ENCODE results near the gene PIP5K1A.

The PIP5K1A gene

DNA sequence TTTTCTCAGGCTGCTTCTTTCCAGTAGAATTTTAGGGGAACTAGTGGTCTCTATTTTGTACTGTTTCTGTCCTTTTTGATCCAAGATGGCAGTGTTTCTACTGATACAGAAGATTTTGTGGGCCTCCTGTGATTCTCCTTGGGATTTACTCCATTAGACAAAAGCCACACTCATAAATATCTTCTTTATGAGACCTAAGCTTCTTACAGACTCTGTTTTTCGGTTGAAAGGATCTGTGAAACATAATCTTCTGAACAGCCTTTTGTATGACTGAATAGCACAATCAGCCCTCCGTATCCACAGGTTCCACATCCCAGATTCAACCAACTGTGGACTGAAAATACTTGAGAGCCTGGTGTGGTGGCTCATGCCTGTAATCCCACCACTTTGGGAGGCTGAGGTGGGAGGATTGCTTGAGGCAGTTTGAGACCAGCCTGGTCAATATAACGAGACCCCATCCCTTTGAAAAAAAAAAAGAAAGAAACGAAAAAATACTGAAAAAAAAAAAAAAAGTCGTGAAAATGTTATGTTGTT is 45.4 kb downstream of the PIP5K1A start:
- H3K14ac ChIP-seq (ENCODE audit: low read length in 2 of 2): no peak overlapping the region
- no peak overlapping the region for H2BK12ac ChIP-seq (ENCODE audit: low read length in 2 of 2)
- H2AK5ac ChIP-seq (ENCODE audit: low read length, severe bottlenecking): no peak overlapping the region
- H3K23ac ChIP-seq (ENCODE audit: low read length in 2 of 2): no peak overlapping the region
- no peak overlapping the region for H2BK120ac ChIP-seq (ENCODE audit: low read depth, low read length)
- H2BK5ac ChIP-seq (ENCODE audit: low read depth, low read length, poor library complexity, severe bottlenecking): no peak overlapping the region
- H3K36me3 ChIP-seq (ENCODE audit: control insufficient read depth in 1 of 2, insufficient read depth in 2 of 2, low read depth in 1 of 2, low read length in 2 of 2): peaks cover 70 to 97% of the 10 kb centered on the region in 2 experiments
- H3K4me1 ChIP-seq (ENCODE audit: control insufficient read depth, insufficient read depth, low read depth, low read length): no peaks in the 10 kb centered on the region
- no peak overlapping the region for H3K4me3 ChIP-seq (ENCODE audit: insufficient read depth in 1 of 2, low read depth in 1 of 2, low read length in 2 of 2)
- H3K9me3 ChIP-seq (ENCODE audit: control insufficient read depth, low read length): no peaks in the 10 kb centered on the region
- H3K18ac ChIP-seq (ENCODE audit: low read depth in 1 of 2, low read length in 2 of 2): no peak overlapping the region
- H3K4ac ChIP-seq (ENCODE audit: low read depth in 1 of 2, low read length in 2 of 2): no peak overlapping the region
- H3K79me1 ChIP-seq (replicated peaks; ENCODE audit: low read length, poor library complexity, severe bottlenecking): peaks cover 35% of the 10 kb centered on the region
- no peak overlapping the region for H3K27ac ChIP-seq (ENCODE audit: low read length, poor library complexity, severe bottlenecking)
- no peak overlapping the region for H3K4me2 ChIP-seq (ENCODE audit: low read length, poor library complexity, severe bottlenecking)
- H4K91ac ChIP-seq (ENCODE audit: low read length): no peak overlapping the region
- 100% methylated on average over 2 of the region's 5 CpGs for WGBS
- no peak overlapping the region for H3K9ac ChIP-seq (ENCODE audit: low read length)
- no peak overlapping the region for H2BK15ac ChIP-seq (ENCODE audit: low read depth, poor library complexity, severe bottlenecking)
- no peak overlapping the region for H4K8ac ChIP-seq (ENCODE audit: low read length)
- H2AFZ ChIP-seq (ENCODE audit: low read depth, low read length): no peak overlapping the region
- DNase-seq: no peak
- no peaks in the 10 kb centered on the region for H3K27me3 ChIP-seq (ENCODE audit: control insufficient read depth in 1 of 2, insufficient read depth in 1 of 2, low read length in 2 of 2)

DNA sequence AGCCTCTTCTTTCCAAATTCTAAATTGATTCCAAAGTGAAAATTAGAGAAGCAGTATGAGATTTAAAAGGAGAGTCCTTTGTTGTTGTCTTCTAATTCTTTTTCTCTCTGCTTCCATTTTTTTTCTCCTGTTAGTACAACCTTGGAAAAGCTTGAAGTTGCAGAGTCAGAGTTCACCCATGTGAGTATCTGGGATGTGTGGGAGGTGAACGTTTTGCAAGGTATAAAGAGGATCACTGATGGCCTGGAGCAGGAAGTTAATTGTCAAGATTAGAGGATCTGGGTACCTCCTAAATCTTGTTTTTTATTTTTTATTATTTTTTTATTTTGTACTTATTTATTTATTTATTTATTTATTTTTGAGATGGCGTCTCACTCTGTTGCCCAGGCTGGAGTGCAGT is 48.4 kb downstream of the PIP5K1A start:
- Histone ChIP-seq H3K36me3 (ENCODE audit: control insufficient read depth in 1 of 2, insufficient read depth in 2 of 2, low read depth in 1 of 2, low read length in 2 of 2) (peaks cover 58 to 87% of the 10 kb centered on the region in 2 experiments), H3K14ac (ENCODE audit: low read length in 2 of 2) (no peak overlapping the region), H3K27me3 (ENCODE audit: control insufficient read depth in 1 of 2, insufficient read depth in 1 of 2, low read length in 2 of 2) (no peaks in the 10 kb centered on the region), H4K8ac (ENCODE audit: low read length) (no peak overlapping the region), H3K23ac (ENCODE audit: low read length in 2 of 2) (no peak overlapping the region), H3K9me3 (ENCODE audit: control insufficient read depth, low read length) (no peaks in the 10 kb centered on the region), H3K4me3 (ENCODE audit: insufficient read depth in 1 of 2, low read depth in 1 of 2, low read length in 2 of 2) (no peak overlapping the region), H2BK12ac (ENCODE audit: low read length in 2 of 2) (no peak overlapping the region), H3K9ac (ENCODE audit: low read length) (no peak overlapping the region), H3K18ac (ENCODE audit: low read depth in 1 of 2, low read length in 2 of 2) (no peak overlapping the region), H3K4me2 (ENCODE audit: low read length, poor library complexity, severe bottlenecking) (no peak overlapping the region), H3K4ac (ENCODE audit: low read depth in 1 of 2, low read length in 2 of 2) (no peak overlapping the region), H2BK5ac (ENCODE audit: low read depth, low read length, poor library complexity, severe bottlenecking) (no peak overlapping the region), H2AK5ac (ENCODE audit: low read length, severe bottlenecking) (no peak overlapping the region), H2BK120ac (ENCODE audit: low read depth, low read length) (no peak overlapping the region), H3K79me1 (replicated peaks; ENCODE audit: low read length, poor library complexity, severe bottlenecking) (peaks cover 32% of the 10 kb centered on the region), H3K4me1 (ENCODE audit: control insufficient read depth, insufficient read depth, low read depth, low read length) (no peaks in the 10 kb centered on the region), H2BK15ac (ENCODE audit: low read depth, poor library complexity, severe bottlenecking) (no peak overlapping the region), H4K91ac (ENCODE audit: low read length) (no peak overlapping the region), H3K27ac (ENCODE audit: low read length, poor library complexity, severe bottlenecking) (no peak overlapping the region), H2AFZ (ENCODE audit: low read depth, low read length) (no peak overlapping the region)
- DNase-seq: no peak
- 90% methylated on average over 2 of the region's 2 CpGs for WGBS

DNA sequence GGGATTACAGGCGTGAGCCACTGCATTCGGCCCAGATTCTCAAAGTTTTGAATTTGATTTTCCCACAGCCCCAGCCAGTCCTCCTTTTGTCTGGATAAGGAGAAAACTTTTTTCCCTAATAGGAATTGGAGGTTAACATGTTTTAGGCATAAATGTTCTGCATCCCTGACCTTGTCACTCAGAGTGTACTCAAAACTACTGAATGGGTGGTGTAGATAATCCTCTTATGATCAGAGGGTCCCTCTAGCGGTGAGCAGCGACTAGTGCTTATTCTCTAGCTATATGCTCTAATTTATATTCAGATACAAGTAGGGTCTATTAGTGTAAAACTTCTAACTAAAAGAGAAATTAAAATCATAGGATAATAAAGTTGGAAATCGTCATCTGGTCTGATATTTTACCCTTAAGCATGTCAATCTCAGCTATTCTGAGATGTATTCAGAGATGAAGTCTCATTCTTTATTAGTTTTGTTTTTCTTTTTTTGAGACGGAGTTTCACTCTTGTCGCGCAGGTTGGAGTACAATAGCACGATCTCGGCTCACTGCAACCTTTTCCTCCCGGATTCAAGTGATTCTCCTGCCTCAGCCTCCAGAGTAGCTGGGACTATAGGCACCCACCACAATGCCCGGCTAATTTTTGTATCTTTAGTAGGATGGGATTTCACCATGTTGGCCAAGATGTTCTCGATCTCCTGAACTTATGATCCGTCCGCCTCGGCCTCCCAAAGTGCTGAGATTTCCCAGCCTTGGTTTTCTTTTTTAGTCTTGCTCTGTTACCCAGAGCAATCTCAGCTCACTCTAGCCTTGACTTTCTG is 53.5 kb downstream of the PIP5K1A start:
- Histone ChIP-seq H3K79me1 (replicated peaks; ENCODE audit: low read length, poor library complexity, severe bottlenecking) (peaks cover 13% of the 10 kb centered on the region), H2BK5ac (ENCODE audit: low read depth, low read length, poor library complexity, severe bottlenecking) (no peak overlapping the region), H4K8ac (ENCODE audit: low read length) (no peak overlapping the region), H3K18ac (ENCODE audit: low read depth in 1 of 2, low read length in 2 of 2) (no peak overlapping the region), H2BK12ac (ENCODE audit: low read length in 2 of 2) (no peak overlapping the region), H3K23ac (ENCODE audit: low read length in 2 of 2) (no peak overlapping the region), H3K27me3 (ENCODE audit: control insufficient read depth in 1 of 2, insufficient read depth in 1 of 2, low read length in 2 of 2) (no peaks in the 10 kb centered on the region), H3K36me3 (ENCODE audit: control insufficient read depth in 1 of 2, insufficient read depth in 2 of 2, low read depth in 1 of 2, low read length in 2 of 2) (peaks cover 35 to 36% of the 10 kb centered on the region in 2 experiments), H3K4me1 (ENCODE audit: control insufficient read depth, insufficient read depth, low read depth, low read length) (peaks cover 3% of the 10 kb centered on the region), H4K91ac (ENCODE audit: low read length) (no peak overlapping the region), H2AK5ac (ENCODE audit: low read length, severe bottlenecking) (peak overlapping the region; percentile 35), H2AFZ (ENCODE audit: low read depth, low read length) (no peak overlapping the region), H3K14ac (ENCODE audit: low read length in 2 of 2) (no peak overlapping the region), H3K4me3 (ENCODE audit: insufficient read depth in 1 of 2, low read depth in 1 of 2, low read length in 2 of 2) (no peak overlapping the region), H3K4me2 (ENCODE audit: low read length, poor library complexity, severe bottlenecking) (no peak overlapping the region), H2BK120ac (ENCODE audit: low read depth, low read length) (no peak overlapping the region), H3K4ac (ENCODE audit: low read depth in 1 of 2, low read length in 2 of 2) (no peak overlapping the region), H3K9ac (ENCODE audit: low read length) (no peak overlapping the region), H3K27ac (ENCODE audit: low read length, poor library complexity, severe bottlenecking) (no peak overlapping the region), H2BK15ac (ENCODE audit: low read depth, poor library complexity, severe bottlenecking) (no peak overlapping the region), H3K9me3 (ENCODE audit: control insufficient read depth, low read length) (no peaks in the 10 kb centered on the region)
- DNase-seq: peak; percentile 84
- WGBS: 87% methylated on average over 12 of the region's 16 CpGs
